Ovary (tissue), 9 donors: ENCODE data around the gene STK24. TPM values are rescaled to one million over a fixed set of nuclear protein-coding genes. Genes with fewer than 3 reads are reported as not detected.

Experiments used
- DNase-seq, 5 donors: peaks; one replicate each; pipeline ENCODE4 v3.0.0-alpha.2; 2019 to 2020
- H3K27ac ChIP-seq, 2 donors: fragments of 200-600 bp; one replicate each; pipeline versions ENCODE4 v1.5.1 to v1.8.0; 2019 to 2022
- H3K27me3 ChIP-seq: fragments of 200-600 bp; one replicate; pipeline ENCODE4 v1.8.0; 2022
- H3K36me3 ChIP-seq: fragments of 200-600 bp; sonication (generic); one replicate; pipeline ENCODE4 v1.5.1; 2019
- H3K4me1 ChIP-seq: one replicate; pipeline ENCODE4 v1.8.1; 2013; ENCODE audit warnings: mild to moderate bottlenecking, moderate library complexity; ENCODE audit not compliant: insufficient read depth
- H3K4me3 ChIP-seq: fragments of 200-600 bp; sonication (generic); one replicate; pipeline ENCODE4 v1.5.1; 2017
- H3K9me3 ChIP-seq, 2 donors: fragments of 200-600 bp in 1 of 2; sonication (generic) in 1 of 2; one replicate each; pipeline versions ENCODE4 v1.5.1 to v1.8.1; 2013 to 2019; ENCODE audit warnings: mild to moderate bottlenecking in 1 of 2, moderate library complexity in 1 of 2
- CTCF ChIP-seq, 3 donors: fragments of 450-650 bp in 2 of 3; fragments of 200-600 bp in 1 of 3; IDR thresholded peaks; one replicate each; pipeline versions ENCODE4 v1.5.1 to v1.8.0; 2016 to 2022; ENCODE audit warnings: antibody characterized with exemption in 3 of 3, mild to moderate bottlenecking in 1 of 3
- EP300 ChIP-seq: sonication (generic); formaldehyde crosslinking; IDR thresholded peaks from one replicate; pipeline ENCODE4 v1.6.1; 2017; ENCODE audit warnings: antibody characterized with exemption
- POLR2A ChIP-seq: fragments of 450-650 bp; IDR thresholded peaks from one replicate; pipeline ENCODE4 v1.6.1; 2017; ENCODE audit warnings: antibody characterized with exemption, mild to moderate bottlenecking, moderate library complexity
- WGBS, 3 donors: extraction: QIAGEN DNeasy Blood & Tissue Kit in 1 of 3; methylation state at CpG; one replicate each; pipeline versions ENCODE4 v1.1.5 to v1.1.7; 2013 to 2017; 5-methylcytosine and 5-hydroxymethylcytosine counted together
- intact Hi-C, 4 donors: fragments of 100-400 bp; cut with DNase I; formaldehyde crosslinking; loops; one replicate each; pipeline versions ENCODE4 v1.11.0 to v1.15.1; 2022 to 2023
- polyA plus RNA-seq, 2 donors: library from polyadenylated mRNA; stranded (reverse); fragments of 200-250 nt in 1 of 2; fragments of 350-450 nt in 1 of 2; fragmentation: Illumina TruSeq in 1 of 2; extraction: RNeasy Lipid Tissue Mini Kit (QIAGEN cat#74804) in 1 of 2; gene quantifications; one replicate each; pipeline ENCODE4 v1.2.3, GENCODE V29; 2013 to 2014
- total RNA-seq, 7 donors: library from RNA; depleted of rRNA in 2 of 7; stranded (reverse); fragments of >200 nt in 2 of 7; fragmentation: NEBNext Ultra II Directional in 3 of 7; extraction: Animal tissue kit (Norgen Biotek cat#: 25700) in 3 of 7; gene quantifications; one replicate each; pipeline versions ENCODE4 v1.1.0 to v1.2.4, GENCODE V29; 2016 to 2023
- donor health status: DM: no; HTN: no; CAD: no; lungs with moderate emphysema.
- donor health status: DM: no; HTN: no; CAD: no.
- donor health status: Bipolar disorder and iron deficiency.
- donor health status: DM: yes; HTN: yes; CAD: no.
- donor health status: DM: no; HTN: no; CAD: no.
- donor health status: DM: yes; HTN: yes; CAD: no.

STK24 gene
- total and polyA plus RNA-seq, 9 donors: 34.0 to 153 (median 60.6) TPM

- Histone ChIP-seq H3K9me3 (no peaks in the 10 kb centered on the region), H3K27me3 (no peaks in the 10 kb centered on the region), H3K4me3 (peak overlapping the region; percentile 50), H3K4me1 (peaks cover 3% of the 10 kb centered on the region), H3K36me3 (no peaks in the 10 kb centered on the region), H3K27ac (peak overlapping the region; percentile 94 to 97)
- 45 to 48% (median 47%) methylated on average over 13 of the region's 13 CpGs for WGBS, 3 donors
- DNase-seq: peak in 3 of 5 donors; percentile 22 to 45 (median 37)
- TF ChIP-seq CTCF (IDR thresholded peaks at IDR 0.05) (no peak), POLR2A (no peak), EP300 (no peak)
- intact Hi-C loops: loop anchor here (5.0 to 10.0 kb wide), 7 partner anchors 71 to 1509 kb away; partner anchors contain the start of gene PCCA (in 1 of the 4)
Measured at GRCh38 chr13:98577836-98578285, 954 bp upstream of the STK24 start.

GRCh38 chr13:98576200-98576945 is 534 bp downstream of the STK24 start:
- intact Hi-C loops: loop anchor here (5.0 to 10.0 kb wide), 7 partner anchors 69 to 1511 kb away; partner anchors contain the start of gene PCCA (in 1 of the 4)
- peak overlapping the region; percentile 99 for H3K4me3 ChIP-seq
- peak; percentile 57 to 71 (median 61) for DNase-seq
- H3K27ac ChIP-seq: peak overlapping the region; percentile 86 to 93
- H3K36me3 ChIP-seq: no peaks in the 10 kb centered on the region
- peaks cover 8% of the 10 kb centered on the region for H3K4me1 ChIP-seq
- no peaks in the 10 kb centered on the region for H3K9me3 ChIP-seq
- 0 to 1% (median 0%) methylated on average over 24 to 98 of the region's 98 CpGs for WGBS, 3 donors
- TF ChIP-seq POLR2A (no peak), EP300 (no peak), CTCF (IDR thresholded peaks at IDR 0.05) (no peak)
- no peaks in the 10 kb centered on the region for H3K27me3 ChIP-seq

- peaks cover 10% of the 10 kb centered on the region for H3K4me1 ChIP-seq
- no peaks in the 10 kb centered on the region for H3K27me3 ChIP-seq
- H3K4me3 ChIP-seq: peak overlapping the region; percentile 99
- intact Hi-C loops: loop anchor here (5.0 to 10.0 kb wide), 7 partner anchors 69 to 1511 kb away; partner anchors contain the start of gene PCCA (in 1 of the 4)
- 0 to 1% (median 1%) methylated on average over 15 of the region's 15 CpGs for WGBS, 3 donors
- H3K27ac ChIP-seq: peak overlapping the region; percentile 86 to 93
- no peaks in the 10 kb centered on the region for H3K9me3 ChIP-seq
- TF ChIP-seq POLR2A: no peak
- no peak for TF ChIP-seq EP300
- no peak for TF ChIP-seq CTCF (IDR thresholded peaks at IDR 0.05)
- no peak for DNase-seq
- H3K36me3 ChIP-seq: no peaks in the 10 kb centered on the region
Measured at GRCh38 chr13:98575904-98576199, 1.1 kb downstream of the STK24 start.

- peak overlapping the region; percentile 86 to 93 for H3K27ac ChIP-seq
- TF ChIP-seq CTCF (IDR thresholded peaks at IDR 0.05): no peak
- no peak for TF ChIP-seq POLR2A
- no peak for TF ChIP-seq EP300
- no peaks in the 10 kb centered on the region for H3K27me3 ChIP-seq
- no peaks in the 10 kb centered on the region for H3K9me3 ChIP-seq
- DNase-seq: no peak
- WGBS, 3 donors: 24 to 30% (median 28%) methylated on average over 12 of the region's 12 CpGs
- H3K36me3 ChIP-seq: no peaks in the 10 kb centered on the region
- peaks cover 14% of the 10 kb centered on the region for H3K4me1 ChIP-seq
- intact Hi-C loops: loop anchor here (5.0 to 10.0 kb wide), 7 partner anchors 68 to 1512 kb away; partner anchors contain the start of gene PCCA (in 1 of the 4)
- peak overlapping the region; percentile 99 for H3K4me3 ChIP-seq
Measured at GRCh38 chr13:98575009-98575903, 1.7 kb downstream of the STK24 start.
